Measurements from ENCODE around the gene GPS1.

The GPS1 gene

DNA sequence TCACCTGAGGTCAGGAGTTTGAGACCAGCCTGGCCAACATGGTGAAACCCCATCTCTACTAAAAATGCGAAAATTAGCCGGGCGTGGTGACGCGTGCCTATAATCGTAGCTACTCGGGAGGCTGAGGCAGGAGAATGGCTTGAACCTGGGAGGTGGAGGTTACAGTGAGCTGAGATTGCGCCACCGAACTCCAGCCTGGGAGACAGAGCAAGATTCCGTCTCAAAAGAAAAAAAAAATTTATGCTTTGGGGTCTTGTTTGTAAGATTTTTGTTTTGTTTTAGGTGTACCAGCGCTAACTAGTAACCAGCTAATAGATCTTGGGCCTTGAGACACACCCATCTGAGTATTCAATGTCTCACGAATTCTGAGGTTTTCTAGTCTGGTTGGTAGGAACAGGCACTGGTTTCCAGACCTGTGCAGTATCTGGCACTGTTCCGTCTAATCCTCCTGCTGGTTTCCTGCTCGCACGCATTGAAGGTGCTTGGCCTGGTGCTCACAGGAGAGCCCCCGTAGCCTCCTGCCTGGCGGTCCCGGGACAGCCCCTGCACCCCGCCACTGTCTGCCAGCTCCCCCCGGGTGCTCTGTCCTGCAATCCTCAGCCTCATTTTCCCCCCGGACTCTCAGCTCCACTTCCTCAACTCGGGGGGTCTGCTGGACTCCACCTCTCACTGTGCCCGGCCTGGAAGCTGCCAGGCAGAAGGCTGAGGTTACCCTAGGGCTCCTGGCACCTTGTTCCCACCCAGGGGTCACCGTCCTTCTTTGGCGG lies 24.5 kb downstream of the GPS1 start:
- no peak for DNase-seq (ENCODE audit: extremely low read depth in 1 of 2, low read depth in 1 of 2)

DNA sequence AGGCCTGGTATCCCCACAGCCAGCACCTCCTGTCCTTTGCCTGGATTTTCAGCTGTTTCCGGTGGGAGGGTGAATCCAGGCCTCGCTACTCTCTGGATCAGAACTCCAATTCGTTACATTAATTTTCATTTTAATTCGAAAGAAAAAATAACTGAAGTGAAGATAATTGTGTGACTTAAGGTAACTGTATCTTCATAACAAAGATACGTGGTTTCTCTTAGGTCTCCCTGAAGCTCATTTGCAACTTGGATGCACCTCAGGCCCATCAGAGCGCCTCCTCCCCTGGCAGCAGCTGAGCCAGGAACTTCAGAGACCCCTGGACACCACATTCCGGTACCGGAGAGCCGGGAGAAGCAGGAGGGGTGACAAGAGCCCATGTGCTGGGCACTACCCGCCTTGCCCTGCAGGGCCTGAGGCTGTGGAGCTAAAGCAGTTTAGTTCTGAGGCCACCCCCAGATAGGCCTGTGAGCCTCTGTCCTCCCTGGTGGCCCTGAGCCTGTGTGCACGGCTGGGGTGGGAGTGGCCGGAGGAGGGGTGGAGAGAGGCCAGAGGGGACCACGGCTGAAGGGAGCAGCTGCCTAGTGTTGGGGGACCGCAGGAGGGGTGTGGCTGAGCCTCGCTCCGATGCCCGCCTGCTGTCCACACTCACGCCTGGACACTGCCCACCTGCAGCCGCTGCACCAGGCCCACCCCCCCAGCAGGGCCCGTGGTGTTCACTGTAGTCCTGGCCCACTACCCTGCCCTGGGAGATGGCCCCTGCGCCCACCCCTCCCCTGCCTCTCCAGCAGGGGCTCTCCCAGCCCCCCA lies 25.3 kb downstream of the GPS1 start:
- DNase-seq (ENCODE audit: extremely low read depth in 1 of 2, low read depth in 1 of 2) = no peak

- DNase-seq (ENCODE audit: extremely low read depth in 1 of 2, low read depth in 1 of 2) = no peak
These were observed 26.1 kb downstream of the GPS1 start for GRCh38 chr17:82077617-82078358.

GRCh38 chr17:82078433-82078832 lies 26.7 kb downstream of the GPS1 start:
- no peak for DNase-seq (ENCODE audit: extremely low read depth in 1 of 2, low read depth in 1 of 2)

GRCh38 chr17:82079001-82079677 lies 27.4 kb downstream of the GPS1 start:
- no peak for DNase-seq (ENCODE audit: extremely low read depth in 1 of 2, low read depth in 1 of 2)

DNA sequence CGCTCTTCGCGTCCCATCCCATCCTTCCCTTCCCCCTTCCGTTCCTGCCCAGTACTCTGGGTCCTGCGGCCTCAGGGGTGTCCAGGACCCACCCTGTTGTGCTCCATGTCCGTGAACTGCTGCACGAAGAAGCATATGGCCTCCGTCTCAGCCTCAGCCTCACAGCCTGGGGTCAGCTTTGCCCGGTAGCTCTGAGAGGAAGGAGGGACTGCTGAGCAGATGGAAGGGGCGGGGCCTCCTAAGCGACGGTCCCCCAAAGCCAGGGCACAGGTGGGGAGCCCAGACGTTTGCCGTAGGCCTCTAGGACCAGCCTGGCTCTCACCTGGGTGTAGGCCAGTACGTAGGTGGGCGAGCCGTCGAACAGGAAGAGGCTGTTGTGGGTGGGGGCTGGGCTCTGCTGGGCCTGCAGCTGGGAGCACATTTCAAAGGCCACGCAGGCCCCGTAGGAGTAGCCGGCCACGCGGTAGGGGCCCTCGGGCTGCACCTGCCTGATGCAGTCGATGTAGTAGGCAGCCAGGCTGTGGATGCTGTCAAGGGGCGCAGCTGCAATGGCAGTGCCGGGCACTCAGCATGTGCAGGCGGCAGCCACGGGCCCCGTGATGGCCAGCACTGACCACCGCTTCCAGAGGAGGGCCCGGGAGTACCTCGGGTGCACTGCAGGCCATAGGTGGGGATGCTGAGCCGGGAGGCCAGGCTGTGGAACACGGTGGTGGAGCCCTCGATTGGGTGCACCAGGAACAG lies 28.5 kb downstream of the GPS1 start:
- DNase-seq (ENCODE audit: extremely low read depth in 1 of 2, low read depth in 1 of 2) = no peak

- no peak for DNase-seq (ENCODE audit: extremely low read depth in 1 of 2, low read depth in 1 of 2)
These were observed 29.2 kb downstream of the GPS1 start for GRCh38 chr17:82080789-82081464.

- no peak for DNase-seq (ENCODE audit: extremely low read depth in 1 of 2, low read depth in 1 of 2)
These were observed 29.8 kb downstream of the GPS1 start for GRCh38 chr17:82081546-82081945.

- DNase-seq (ENCODE audit: extremely low read depth in 1 of 2, low read depth in 1 of 2) = no peak
These were observed 30.3 kb downstream of the GPS1 start for GRCh38 chr17:82081966-82082365.

DNA sequence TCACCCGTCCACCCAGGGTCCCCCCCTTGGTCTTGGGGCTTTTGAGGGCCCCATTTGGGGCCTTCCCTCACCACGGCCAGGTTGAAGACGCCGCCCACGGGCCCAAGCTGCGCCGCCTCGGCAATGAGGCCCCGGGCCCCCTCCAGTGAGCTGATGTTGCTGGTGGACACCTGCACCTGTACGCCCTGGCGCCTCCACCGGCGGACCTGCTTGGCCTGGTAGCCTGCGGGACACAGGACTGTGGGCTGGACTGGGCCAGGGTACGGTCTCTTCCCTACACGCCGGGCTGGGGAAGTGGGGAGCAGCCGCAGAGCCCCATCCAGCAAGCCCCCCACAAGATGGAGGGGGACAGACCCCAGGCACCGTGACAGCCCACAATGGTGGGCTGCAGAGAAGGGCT lies 30.8 kb downstream of the GPS1 start:
- DNase-seq (ENCODE audit: extremely low read depth in 1 of 2, low read depth in 1 of 2) = no peak

DNA sequence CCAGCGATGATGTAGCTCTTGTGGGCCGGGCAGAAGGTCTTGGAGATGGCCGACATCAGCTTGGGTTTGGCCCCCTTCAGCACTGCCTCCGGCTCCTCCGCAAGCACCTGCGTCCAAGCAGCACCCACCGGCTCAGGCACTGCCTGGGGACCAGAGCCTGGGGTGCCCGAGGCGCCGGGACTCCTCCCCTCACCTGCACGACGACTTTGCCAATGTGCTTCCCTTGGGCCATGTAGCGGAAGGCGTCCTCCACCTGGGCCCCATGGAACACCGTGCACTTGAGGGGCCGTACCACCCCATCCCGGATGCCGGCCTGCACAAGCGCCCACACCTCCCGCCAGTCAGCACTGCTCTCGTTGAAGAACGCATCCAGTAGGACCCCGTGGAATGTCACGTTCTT lies 31.3 kb downstream of the GPS1 start:
- DNase-seq (ENCODE audit: extremely low read depth in 1 of 2, low read depth in 1 of 2) = no peak

DNA sequence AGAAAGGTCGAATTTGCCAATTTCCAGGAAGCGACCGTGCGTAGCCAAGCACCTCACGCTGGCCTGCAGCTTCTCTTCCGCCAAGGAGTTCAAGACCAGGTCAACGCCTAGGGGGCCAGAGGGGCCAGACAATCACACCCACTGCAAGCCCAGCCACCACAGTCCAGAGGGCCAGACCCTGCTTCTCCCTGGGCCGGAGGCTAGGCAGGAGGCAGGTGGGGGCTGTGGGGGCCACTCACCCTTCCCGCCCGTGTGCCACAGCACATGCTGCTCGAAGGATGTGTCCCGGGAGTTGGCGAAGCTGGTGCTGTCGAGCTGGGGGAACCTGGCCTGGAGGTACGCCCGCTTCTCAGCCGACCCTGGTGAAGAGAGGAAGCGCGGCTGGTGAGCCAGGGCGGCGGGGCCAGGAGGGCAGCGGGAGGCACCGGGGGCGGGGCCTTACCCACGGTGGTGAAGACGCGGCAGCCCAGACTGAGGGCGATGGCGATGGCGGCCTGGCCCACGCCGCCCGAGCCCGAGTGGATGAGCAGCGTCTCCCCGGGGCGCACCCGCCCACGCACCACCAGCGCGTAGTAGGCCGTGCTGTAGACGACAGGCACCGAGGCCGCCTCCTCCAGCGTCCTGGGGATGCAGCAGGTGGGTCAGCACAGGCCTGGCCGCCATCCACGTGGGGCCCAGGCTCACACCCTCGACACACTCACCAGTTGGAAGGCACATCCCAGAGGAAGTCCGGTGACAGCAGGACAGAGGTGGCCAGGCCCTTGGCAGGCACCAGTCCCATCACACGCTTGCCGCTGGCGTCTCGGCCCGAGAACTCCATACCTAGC lies 32.0 kb downstream of the GPS1 start:
- no peak for DNase-seq (ENCODE audit: extremely low read depth in 1 of 2, low read depth in 1 of 2)

DNA sequence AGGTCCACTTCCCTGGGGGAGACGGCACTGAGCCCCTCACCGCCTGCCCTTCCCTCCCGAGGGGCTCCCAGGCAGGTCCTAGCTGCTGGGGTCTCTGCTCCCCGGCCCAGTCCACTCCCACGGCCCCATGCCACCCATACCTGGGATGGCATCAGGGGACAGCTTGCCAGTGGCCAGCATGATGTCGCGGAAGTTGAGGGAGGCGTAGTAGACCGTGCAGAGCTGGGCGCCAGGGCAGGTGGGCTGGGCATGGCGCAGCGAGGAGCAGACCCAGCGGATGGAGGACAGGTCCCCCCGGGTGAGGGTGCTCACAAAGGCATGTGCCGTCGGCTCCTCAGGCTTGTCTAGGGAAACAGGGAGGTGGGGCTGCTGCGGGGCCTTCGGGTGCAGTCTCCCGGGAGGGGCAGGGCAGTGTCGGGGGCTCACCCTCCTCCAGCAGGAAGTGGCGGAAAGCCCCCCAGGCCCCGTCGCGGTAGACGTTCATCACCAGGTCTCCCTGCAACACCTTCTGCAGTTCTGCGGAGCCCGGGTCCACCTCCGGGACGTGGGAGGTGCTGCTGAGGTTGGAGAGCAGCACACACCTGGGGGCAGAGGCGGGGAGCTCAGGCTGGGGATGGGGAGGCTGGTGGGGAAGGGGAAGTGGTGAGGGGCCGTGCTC lies 32.8 kb downstream of the GPS1 start:
- no peak for DNase-seq (ENCODE audit: extremely low read depth in 1 of 2, low read depth in 1 of 2)

DNA sequence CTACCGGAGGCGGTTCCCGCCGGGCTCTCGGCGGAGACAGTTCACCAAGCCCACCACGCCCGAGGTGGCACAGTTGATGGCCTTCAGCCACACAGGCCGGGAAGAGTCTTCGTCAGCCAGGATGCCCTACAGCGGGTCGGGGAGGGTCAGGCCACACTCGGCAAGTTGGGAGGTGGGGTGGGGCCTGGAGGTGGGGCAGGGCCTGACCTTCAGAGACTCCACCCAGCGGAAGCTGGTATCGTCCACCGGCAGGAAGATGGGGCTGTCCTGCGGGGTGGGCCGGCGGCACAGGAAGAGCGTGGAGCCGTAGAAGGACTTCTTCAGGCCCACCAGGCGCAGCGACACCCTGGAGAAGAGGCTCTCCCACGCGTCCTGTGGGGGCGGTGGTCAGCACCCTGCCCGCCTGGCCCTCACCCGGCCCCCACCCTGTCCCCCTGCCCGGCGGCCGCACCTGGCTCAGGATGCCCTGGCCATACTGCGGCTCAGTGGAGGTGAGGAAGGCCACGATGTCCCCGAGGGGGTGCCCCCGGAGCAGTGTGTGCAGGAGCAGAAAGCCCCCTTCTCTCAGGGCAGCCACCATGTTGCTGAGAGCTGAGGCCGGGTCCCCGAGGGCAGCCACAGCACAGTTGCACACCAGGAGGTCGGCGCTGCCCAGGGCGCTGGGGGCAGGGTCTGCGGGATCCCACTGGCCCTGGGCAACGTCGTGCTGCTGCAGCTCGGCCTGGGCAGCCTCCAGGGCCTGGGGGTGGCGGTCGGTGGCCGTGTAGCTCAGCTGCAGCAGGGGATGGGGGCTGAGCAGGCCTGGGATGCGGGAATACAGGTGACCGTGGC lies 33.5 kb downstream of the GPS1 start:
- no peak for DNase-seq (ENCODE audit: extremely low read depth in 1 of 2, low read depth in 1 of 2)

- no peak for DNase-seq (ENCODE audit: extremely low read depth in 1 of 2, low read depth in 1 of 2)
These were observed 34.5 kb downstream of the GPS1 start for GRCh38 chr17:82085931-82086764.
